Measurements from ENCODE around the gene VEZT.

DNA sequence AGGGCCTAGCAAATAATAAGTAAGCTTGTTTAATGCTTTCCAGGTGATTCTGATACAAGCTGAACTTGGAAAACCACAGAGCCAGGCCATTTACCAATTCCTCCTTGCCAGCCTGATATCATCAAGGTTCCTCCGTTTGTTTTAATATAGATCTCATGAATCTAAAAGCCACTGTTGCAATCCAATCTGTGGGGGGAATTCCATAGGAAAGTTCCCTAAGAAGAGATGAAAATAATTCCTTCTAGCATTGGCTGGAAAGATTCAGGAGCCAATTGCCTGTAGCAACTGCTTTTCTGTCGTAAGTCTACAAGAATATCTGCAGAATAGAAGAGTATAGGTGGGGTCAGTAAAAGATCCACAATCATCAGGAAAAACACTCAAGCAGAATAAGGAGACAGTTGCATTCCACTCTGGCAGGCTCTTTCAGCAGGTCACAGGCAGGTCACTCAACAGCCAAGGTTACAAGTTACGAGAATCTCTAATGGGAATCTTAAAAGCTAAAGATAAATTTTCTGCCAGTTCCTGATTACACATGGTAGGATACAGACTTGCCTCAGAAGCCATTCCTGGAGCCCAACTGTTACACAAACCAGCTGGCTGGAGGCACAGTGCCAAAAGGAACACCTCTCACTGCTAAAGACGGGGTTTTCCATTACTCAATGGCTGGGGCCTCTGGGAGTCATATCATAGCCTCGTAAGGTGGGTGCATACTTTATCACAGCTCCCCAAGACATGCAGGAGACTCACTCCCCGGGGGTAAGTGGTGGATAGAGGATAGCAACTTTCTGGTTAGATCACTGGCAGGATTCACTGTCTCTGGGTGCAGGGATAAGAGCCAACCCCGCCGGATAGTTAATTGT lies 44.0 kb upstream of the VEZT start:
- no peak for TF ChIP-seq POLR2AphosphoS5 (IDR thresholded peaks at IDR 0.05; ENCODE audit: low read depth, low read length)
- no peak for TF ChIP-seq REST (IDR thresholded peaks at IDR 0.05; ENCODE audit: insufficient read depth in 1 of 2, low read depth in 2 of 2, low read length in 2 of 2)
- TF ChIP-seq SIN3A (IDR thresholded peaks at IDR 0.05; ENCODE audit: borderline replicate concordance, insufficient read depth, low read length) = no peak

Measured in PFSK-1 (cell line).